Activated gamma-delta T cell treated with Interleukin-2 at 50 U/mL for 16 hours (primary cell): Measurements from ENCODE around the gene IL31.
A peak's percentile ranks its signal among the peaks of the same experiment; 100 is the strongest.
"Not testable (repeated sequence)": the region's sequence is repeated elsewhere in the genome, so short reads cannot be mapped to it uniquely, and the experiment has no call there.

ENCODE experiments used
- DNase-seq: peaks from one replicate; pipeline ENCODE4 v3.0.0-alpha.2; 2020

IL31 gene

DNA sequence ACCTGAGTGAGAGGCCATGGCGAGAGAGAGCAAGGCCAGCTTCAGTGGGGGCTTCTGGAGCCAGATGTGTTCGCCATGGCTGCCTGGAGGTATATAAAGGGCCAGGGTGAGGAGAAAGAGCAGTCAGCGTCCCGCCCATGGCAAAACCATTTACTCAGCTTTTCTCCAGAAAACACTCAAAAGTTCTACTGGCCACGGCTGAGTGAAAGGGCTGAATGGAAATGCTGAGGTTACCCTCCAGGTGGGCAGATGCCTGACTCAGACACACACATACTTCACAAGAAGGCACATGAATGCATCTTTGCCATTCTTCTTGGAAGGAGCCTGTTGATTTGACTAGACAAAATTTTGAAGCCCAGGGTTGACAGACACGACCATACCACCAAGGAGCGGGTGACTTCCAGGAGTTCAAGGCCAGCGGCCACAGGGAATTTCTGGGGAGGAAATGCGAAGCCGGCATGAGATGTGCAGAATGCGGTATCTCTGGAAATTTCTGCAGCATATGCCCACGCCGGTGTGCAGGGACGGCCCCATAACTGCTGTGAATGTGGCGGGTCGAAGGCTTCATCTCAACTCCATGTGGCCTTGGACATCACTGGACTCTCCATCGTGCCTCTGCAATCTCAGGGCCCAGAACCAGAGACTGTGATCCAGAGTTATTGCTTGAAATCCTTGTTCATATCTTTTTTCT is at the start of gene IL31:
IL31 (minus strand) TSS at position 67 of the 691 bp plus-strand sequence; CDS start at position 18, 49 bp downstream.
- no peak for DNase-seq

DNA sequence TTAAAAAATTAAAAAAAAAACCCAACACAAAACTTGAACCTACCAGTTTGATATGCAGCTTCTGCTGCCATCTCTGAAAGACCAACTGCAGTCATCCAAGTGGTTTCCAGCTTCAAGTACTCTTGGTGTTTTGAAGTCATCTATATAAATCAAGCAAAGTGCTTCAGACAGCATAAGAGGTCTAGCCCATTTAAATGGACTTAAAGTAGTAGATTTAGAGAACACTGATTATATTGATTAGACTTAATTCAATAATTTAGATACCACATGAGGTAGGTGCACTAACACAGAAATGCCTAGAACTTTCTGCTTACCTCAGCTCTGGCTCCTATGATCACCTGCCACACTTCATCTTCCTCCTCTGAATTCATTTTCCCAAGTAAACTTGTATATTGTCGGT is 42.4 kb upstream of the IL31 start:
- DNase-seq, result no peak

DNA sequence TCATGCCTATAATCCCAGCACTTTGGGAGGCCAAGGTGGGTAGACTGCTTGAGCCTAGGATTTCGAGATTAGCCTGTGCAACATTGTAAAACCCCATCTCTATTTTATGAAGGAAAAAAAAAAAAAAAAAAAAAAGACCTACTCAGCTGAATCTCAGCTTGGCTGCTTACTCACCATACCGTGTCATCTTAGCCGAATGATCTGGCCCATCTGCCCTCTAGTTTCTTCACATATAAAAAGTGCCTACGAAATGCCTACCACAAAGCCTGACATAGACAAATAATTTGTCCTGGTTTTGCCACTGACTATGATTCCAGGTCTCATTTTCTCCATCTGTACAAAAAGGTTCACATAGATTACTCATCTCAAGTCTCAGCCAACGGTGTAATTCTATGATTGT is 41.8 kb upstream of the IL31 start:
- DNase-seq, result no peak

DNA sequence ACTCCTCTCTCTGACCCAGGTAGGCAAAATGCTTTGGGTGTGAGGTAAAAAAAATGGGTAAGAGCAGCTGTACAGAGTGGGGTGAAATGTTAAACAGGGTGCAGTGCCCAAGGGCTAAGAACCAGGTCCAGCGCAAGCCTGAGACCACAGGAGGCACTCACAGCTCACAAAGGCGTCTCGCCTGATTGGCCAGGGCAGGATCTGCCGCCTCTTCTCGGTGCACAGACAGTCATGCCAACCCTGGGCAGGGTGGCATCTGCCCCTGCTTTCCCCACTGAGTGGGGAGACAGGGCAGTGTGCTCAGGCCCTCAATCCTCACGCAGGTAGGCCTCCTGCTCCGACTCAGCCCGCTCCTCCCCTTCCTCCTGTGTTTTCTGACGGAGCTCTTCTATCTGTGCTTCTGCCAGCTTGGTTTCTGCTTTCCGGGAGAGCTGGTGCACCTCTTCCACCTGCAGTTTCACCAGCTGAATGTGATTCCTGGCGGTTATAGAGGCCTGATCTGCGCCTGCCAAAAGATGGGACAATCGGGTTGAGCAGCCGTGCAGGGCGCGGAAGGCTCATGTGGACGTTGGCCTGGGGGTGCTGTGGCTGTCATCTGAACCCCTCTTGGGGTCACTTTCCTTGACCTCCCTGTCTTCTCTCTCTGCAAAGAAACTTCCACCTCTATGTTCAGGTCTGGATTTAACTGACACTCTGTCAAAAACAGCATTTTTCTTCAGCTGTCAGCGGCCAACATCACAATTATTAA is 34.2 kb upstream of the IL31 start:
- DNase-seq, result no peak

- no peak for DNase-seq
These were observed 33.4 kb upstream of the IL31 start for GRCh38 chr12:122207391-122207790.

DNA sequence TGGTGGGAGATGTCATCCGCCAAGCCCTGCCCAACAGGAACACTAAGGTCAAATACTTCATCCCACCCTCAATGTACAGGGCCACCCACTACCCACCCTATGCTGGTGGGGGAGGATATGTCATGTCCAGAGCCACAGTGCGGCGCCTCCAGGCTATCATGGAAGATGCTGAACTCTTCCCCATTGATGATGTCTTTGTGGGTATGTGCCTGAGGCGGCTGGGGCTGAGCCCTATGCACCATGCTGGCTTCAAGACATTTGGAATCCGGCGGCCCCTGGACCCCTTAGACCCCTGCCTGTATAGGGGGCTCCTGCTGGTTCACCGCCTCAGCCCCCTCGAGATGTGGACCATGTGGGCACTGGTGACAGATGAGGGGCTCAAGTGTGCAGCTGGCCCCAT is 33.0 kb upstream of the IL31 start:
- no peak for DNase-seq

GRCh38 chr12:122206111-122206881 is 32.3 kb upstream of the IL31 start:
- DNase-seq, result no peak

DNA sequence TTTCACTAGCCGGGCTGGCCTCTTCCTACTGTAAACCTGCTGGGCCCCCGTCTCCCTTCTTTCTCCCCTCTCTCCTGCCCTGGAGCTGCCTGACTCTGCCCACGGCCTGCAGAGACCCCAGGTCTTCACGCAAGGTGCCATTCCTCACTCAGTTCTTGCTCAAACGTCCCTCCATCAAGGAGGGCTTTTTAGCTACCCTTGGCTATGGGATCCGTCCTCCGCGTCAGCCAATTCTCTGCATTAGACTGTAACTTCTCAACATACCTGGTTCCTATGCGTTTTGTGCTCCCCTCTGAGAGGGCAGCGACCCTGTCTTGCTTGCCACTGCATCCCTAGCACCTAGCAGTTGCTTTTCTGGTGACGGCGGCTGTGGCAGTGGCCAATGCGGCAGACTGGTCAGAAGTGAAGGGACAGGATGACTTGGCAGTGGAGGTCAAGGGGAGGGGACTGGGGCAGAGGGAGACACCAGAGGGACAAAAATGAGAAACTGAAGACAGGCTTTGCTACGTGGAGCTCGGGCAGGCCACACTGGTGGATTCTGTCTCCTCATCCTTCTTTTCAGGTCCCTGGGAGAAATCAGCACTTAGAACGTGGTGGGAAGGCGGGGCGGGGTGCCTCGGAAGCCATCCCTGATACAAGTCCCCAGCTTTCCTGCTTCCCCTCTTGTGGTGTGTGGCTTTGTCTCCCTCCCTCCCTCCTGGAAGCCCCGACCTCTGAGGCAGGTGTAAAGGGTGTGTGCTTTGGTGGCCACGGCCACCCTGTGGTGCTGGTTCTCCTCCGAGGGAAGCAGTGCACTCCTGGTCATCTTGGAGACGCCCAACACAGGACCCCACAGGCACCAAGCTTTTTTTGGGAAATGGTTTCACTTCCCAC is 31.3 kb upstream of the IL31 start:
- DNase-seq, result no peak

- DNase-seq, result peak; percentile 22
These were observed 30.4 kb upstream of the IL31 start for GRCh38 chr12:122204167-122205052.

- DNase-seq, result peak; percentile 49
These were observed 29.5 kb upstream of the IL31 start, which contains the start of gene B3GNT4 for GRCh38 chr12:122203301-122204166. TSS of gene B3GNT4 (plus strand) at chr12:122203709. CDS start at chr12:122204619, 910 bp downstream.

DNA sequence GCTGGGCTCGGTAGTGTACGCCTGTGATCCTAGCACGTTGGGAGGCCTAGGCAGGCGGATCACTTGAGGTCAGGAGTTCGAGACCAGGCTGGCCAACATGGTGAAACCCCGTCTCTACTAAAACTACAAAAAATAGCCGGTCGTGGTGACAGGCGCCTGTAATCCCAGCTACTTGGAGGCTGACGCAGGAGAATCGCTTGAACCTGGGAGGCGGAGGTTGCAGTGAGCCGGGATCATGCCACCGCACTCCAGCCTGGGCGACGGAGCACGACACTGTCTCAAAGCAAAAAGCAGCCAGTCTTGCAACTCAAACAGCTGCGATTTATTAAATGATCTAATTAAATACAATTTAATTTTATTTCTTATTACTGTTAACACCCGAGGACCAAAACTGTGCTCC is 28.8 kb upstream of the IL31 start:
- DNase-seq, result not testable (repeated sequence)

- no peak for DNase-seq
These were observed 28.0 kb upstream of the IL31 start for GRCh38 chr12:122202017-122202416.

DNA sequence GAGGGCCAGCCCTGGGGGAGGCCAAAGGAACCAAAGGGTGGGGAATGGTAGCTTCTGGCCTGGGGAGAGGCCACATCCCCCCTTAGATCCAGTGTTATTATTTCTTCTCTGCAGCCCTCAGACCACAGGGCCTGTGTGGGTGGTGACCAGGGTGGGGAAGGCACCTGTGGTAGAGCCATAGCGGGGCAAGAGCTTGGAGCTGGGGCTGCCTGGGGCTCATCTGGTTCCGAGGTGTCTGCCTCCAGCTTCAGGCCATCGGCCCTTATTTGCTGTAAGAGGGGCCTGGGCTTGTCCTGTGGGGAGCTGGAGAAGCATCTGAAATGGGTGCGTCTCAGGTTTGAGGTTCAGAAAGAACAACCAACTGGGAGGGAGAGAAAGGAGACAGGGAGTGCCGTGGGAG is 27.4 kb upstream of the IL31 start:
- no peak for DNase-seq

DNA sequence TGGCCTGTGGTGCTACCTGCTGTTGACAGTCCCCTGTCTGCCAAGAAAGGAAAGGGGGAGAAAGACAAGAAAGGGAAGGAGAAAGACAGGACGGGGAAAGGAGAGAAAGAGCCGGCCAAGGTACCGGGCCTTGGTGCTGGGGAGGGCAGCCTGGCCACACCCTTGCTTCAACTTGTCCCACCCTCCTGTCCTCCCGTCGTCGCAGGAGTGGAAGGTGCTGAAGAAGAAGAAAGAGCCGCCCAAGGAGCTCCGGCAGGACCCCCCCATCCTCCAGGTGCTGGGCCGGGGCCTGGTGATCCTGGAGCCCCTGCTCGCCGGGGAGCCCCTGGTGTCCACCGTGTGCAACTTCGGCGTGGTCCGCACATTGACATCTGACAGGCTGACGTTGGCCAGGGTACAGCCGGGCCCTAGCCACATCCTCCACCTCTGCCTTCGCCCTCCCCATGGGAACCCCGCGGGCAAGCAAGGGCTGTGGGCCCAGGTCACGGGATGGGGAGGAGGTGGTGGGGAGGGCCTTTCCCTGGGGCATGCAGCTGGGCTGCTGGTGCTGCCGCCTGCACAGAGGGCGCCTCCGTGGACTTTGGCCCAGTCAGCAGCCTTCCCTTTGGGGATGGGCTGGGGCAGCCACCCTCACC is 26.6 kb upstream of the IL31 start:
- DNase-seq, result no peak

- DNase-seq, result no peak
These were observed 25.7 kb upstream of the IL31 start for GRCh38 chr12:122199484-122200355.

DNA sequence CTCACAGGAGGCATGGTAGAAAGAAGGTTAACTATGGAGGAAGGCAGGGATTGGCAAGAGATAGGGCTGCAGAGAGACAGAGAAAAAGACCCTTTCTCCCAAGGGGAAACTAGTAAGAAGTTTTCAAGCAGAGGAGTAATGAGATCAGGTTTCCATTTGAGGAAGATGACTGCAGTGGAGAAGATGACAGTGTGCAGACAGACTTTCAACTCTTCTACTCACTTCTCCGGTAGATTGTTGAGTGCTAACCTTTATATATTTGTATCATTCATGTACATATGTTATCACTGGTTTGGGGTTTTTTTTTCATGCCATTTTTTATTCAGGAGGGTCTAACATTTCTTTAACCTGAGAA is 23.6 kb upstream of the IL31 start:
- DNase-seq, result no peak

- no peak for DNase-seq
These were observed 21.4 kb upstream of the IL31 start for GRCh38 chr12:122195405-122195804.

DNA sequence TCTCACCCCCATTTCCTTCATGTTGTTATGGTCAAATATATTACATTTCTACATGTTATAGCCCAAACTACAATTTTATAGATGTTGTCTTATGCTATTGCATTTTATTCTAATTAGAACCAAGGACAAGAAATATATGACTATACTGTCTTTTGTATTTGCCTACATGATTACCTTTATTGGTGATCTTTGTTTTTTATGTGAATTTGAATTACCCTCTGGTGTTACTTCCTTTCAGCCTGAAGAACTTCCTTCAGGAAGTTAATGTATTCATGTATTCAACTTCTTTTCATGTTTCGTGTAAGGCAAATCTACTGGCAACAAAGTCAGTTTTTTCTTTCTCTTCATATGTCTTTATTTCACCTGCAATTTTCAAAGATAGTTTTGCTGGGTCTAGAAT is 20.8 kb upstream of the IL31 start:
- no peak for DNase-seq

GRCh38 chr12:122192441-122192840 is 18.4 kb upstream of the IL31 start:
- DNase-seq, result no peak
